H9 (cell line): ENCODE data around the gene PRDM11. TPM values are rescaled to one million over a fixed set of nuclear protein-coding genes. Genes with fewer than 3 reads are reported as not detected.

ENCODE experiments used
- DNase-seq: peaks from one replicate; pipeline ENCODE4 v3.0.0-alpha.2; 2017
- H2AFZ ChIP-seq: one replicate; pipeline ENCODE4 v1.6.1; 2013; ENCODE audit warnings: mild to moderate bottlenecking, low read length, control low read depth, moderate library complexity
- H2AK5ac ChIP-seq: 2 replicates; pipeline ENCODE4 v1.6.1; 2013; ENCODE audit warnings: low read length, control low read depth, mixed read lengths; ENCODE audit not compliant: insufficient read length
- H2BK120ac ChIP-seq: one replicate; pipeline ENCODE4 v1.6.1; 2013; ENCODE audit warnings: low read depth, mild to moderate bottlenecking, low read length, control low read depth, inconsistent platforms; ENCODE audit not compliant: poor library complexity, severe bottlenecking
- H2BK12ac ChIP-seq: 2 replicates; pipeline ENCODE4 v1.6.1; 2013; ENCODE audit warnings: low read length, control low read depth, mixed read lengths, low read depth; ENCODE audit not compliant: insufficient read length
- H2BK15ac ChIP-seq: 2 replicates; pipeline ENCODE4 v1.6.1; 2013; ENCODE audit warnings: low read depth, low read length, control low read depth
- H2BK20ac ChIP-seq: one replicate; pipeline ENCODE4 v1.6.1; 2013; ENCODE audit warnings: low read depth, mild to moderate bottlenecking, low read length, control low read depth, inconsistent platforms; ENCODE audit not compliant: poor library complexity, severe bottlenecking
- H2BK5ac ChIP-seq: 2 replicates; pipeline ENCODE4 v1.6.1; 2013; ENCODE audit warnings: low read length, control low read depth, mixed read lengths; ENCODE audit not compliant: insufficient read length
- H3K14ac ChIP-seq: 2 replicates; pipeline ENCODE4 v1.6.1; 2013; ENCODE audit warnings: low read length, control low read depth; ENCODE audit not compliant: insufficient read depth
- H3K18ac ChIP-seq: 2 replicates; pipeline ENCODE4 v1.6.1; 2013; ENCODE audit warnings: low read depth, mild to moderate bottlenecking, mixed read lengths, low read length, control low read depth; ENCODE audit not compliant: insufficient read length
- H3K23ac ChIP-seq: 2 replicates; pipeline ENCODE4 v1.6.1; 2013; ENCODE audit warnings: low read length, control low read depth, mixed read lengths, low read depth; ENCODE audit not compliant: insufficient read length
- H3K23me2 ChIP-seq: 2 replicates; pipeline ENCODE4 v1.6.1; 2013; ENCODE audit warnings: low read depth, mild to moderate bottlenecking, mixed read lengths, low read length, control low read depth; ENCODE audit not compliant: insufficient read length, poor library complexity, severe bottlenecking
- H3K27ac ChIP-seq: 2 replicates; pipeline ENCODE4 v1.5.1; 2013; ENCODE audit warnings: low read length, control low read depth, mixed read lengths, low read depth; ENCODE audit not compliant: insufficient read length
- H3K27me3 ChIP-seq: 2 replicates; pipeline ENCODE4 v1.6.1; 2013; ENCODE audit warnings: low read length, control low read depth, inconsistent platforms; ENCODE audit not compliant: insufficient read depth
- H3K4ac ChIP-seq: 2 replicates; pipeline ENCODE4 v1.6.1; 2013; ENCODE audit warnings: low read depth, mild to moderate bottlenecking, control low read depth, inconsistent platforms, low read length, moderate library complexity
- H3K4me1 ChIP-seq: 2 replicates; pipeline ENCODE4 v1.6.1; 2013; ENCODE audit warnings: low read length, control low read depth, inconsistent platforms; ENCODE audit not compliant: insufficient read depth
- H3K4me2 ChIP-seq: 2 replicates; pipeline ENCODE4 v1.6.1; 2013; ENCODE audit warnings: low read length, control low read depth, mixed read lengths; ENCODE audit not compliant: insufficient read length, insufficient read depth
- H3K56ac ChIP-seq: 2 replicates; pipeline ENCODE4 v1.6.1; 2013; ENCODE audit warnings: low read depth, mild to moderate bottlenecking, mixed read lengths, low read length, control low read depth; ENCODE audit not compliant: insufficient read length
- H3K79me1 ChIP-seq: 2 replicates; pipeline ENCODE4 v1.6.1; 2013; ENCODE audit warnings: low read depth, mild to moderate bottlenecking, moderate library complexity, low read length, control low read depth, inconsistent platforms; ENCODE audit not compliant: insufficient read depth, poor library complexity, severe bottlenecking
- H3K79me2 ChIP-seq: 2 replicates; pipeline ENCODE4 v1.6.1; 2013; ENCODE audit warnings: low read length, control low read depth, inconsistent platforms; ENCODE audit not compliant: insufficient read depth
- H3K9ac ChIP-seq: 2 replicates; pipeline ENCODE4 v1.6.1; 2013; ENCODE audit warnings: low read length, control low read depth, mixed read lengths; ENCODE audit not compliant: insufficient read length; ENCODE audit errors: extremely low read depth
- H3K9me3 ChIP-seq: one replicate; pipeline ENCODE4 v1.6.1; 2013; ENCODE audit warnings: low read depth, low read length, inconsistent platforms; ENCODE audit not compliant: control insufficient read depth
- H3T11ph ChIP-seq: one replicate; pipeline ENCODE4 v1.6.1; 2013; ENCODE audit warnings: mild to moderate bottlenecking, low read length, control low read depth, inconsistent platforms
- H4K20me1 ChIP-seq: one replicate; pipeline ENCODE4 v1.6.1; 2013; ENCODE audit not compliant: control insufficient read depth, insufficient read length, insufficient read depth
- H4K5ac ChIP-seq: 2 replicates; pipeline ENCODE4 v1.6.1; 2013; ENCODE audit warnings: low read depth, mild to moderate bottlenecking, mixed read lengths, low read length, control low read depth; ENCODE audit not compliant: insufficient read length
- H4K8ac ChIP-seq: replicated peaks from 2 replicates; pipeline ENCODE4 v1.6.1; 2013; ENCODE audit warnings: low read length, control low read depth, mixed read lengths, low read depth; ENCODE audit not compliant: insufficient read length
- H4K91ac ChIP-seq: 2 replicates; pipeline ENCODE4 v1.6.1; 2013; ENCODE audit warnings: low read depth, mild to moderate bottlenecking, moderate library complexity, mixed read lengths, low read length, control low read depth; ENCODE audit not compliant: insufficient read length
- H3K27ac Mint-ChIP-seq, 3 experiments: 2 replicates in 2 of 3; 3 replicates in 1 of 3; pipeline ENCODE4 v1.8.0; 2020 to 2021; ENCODE audit warnings: mixed read lengths in 3 of 3, mild to moderate bottlenecking in 1 of 3, moderate library complexity in 1 of 3
- H3K27me3 Mint-ChIP-seq: 2 replicates; pipeline ENCODE4 v1.8.0; 2021; ENCODE audit warnings: low read depth, mild to moderate bottlenecking, moderate library complexity, mixed read lengths
- H3K36me3 Mint-ChIP-seq, 3 experiments: 2 replicates in 2 of 3; 3 replicates in 1 of 3; pipeline ENCODE4 v1.8.0; 2020 to 2021; ENCODE audit warnings: low read depth in 3 of 3, mixed read lengths in 3 of 3; ENCODE audit not compliant: insufficient read depth in 1 of 3
- H3K4me1 Mint-ChIP-seq, 2 experiments: 2 replicates each; pipeline ENCODE4 v1.8.0; 2020; ENCODE audit warnings: mixed read lengths in 2 of 2
- H3K4me3 Mint-ChIP-seq, 2 experiments: 2 replicates in 1 of 2; 3 replicates in 1 of 2; pipeline ENCODE4 v1.8.0; 2020 to 2021; ENCODE audit warnings: mild to moderate bottlenecking in 2 of 2, mixed read lengths in 2 of 2, moderate library complexity in 1 of 2
- H3K9me3 Mint-ChIP-seq, 2 experiments: 2 replicates in 1 of 2; 3 replicates in 1 of 2; pipeline ENCODE4 v1.8.0; 2020; ENCODE audit warnings: mild to moderate bottlenecking in 2 of 2, mixed read lengths in 2 of 2, moderate library complexity in 1 of 2
- WGBS: extraction: QIAGEN DNeasy Blood & Tissue Kit; methylation state at CpG from one replicate; pipeline ENCODE4 v1.1.7; 2013; ENCODE audit warnings: missing lambda C conversion rate, low lambda C conversion rate, mixed read lengths; ENCODE audit not compliant: insufficient read length; ENCODE audit errors: extremely low coverage; 5-methylcytosine and 5-hydroxymethylcytosine counted together
- total RNA-seq: library from RNA; stranded (reverse); gene quantifications from 2 replicates; pipeline ENCODE4 v1.2.1, GENCODE V29; 2021
- TF ChIP-seq, protein P1 (sequence below): fragments of 200-600 bp; sonication (generic); conservative IDR thresholded peaks from 3 replicates; pipeline ENCODE4 v1.8.0; 2021; ENCODE audit warnings: antibody characterized with exemption, mild to moderate bottlenecking

Gene PRDM11
- total RNA-seq, 1 experiment from 2014 or later = 11.5 TPM

DNA sequence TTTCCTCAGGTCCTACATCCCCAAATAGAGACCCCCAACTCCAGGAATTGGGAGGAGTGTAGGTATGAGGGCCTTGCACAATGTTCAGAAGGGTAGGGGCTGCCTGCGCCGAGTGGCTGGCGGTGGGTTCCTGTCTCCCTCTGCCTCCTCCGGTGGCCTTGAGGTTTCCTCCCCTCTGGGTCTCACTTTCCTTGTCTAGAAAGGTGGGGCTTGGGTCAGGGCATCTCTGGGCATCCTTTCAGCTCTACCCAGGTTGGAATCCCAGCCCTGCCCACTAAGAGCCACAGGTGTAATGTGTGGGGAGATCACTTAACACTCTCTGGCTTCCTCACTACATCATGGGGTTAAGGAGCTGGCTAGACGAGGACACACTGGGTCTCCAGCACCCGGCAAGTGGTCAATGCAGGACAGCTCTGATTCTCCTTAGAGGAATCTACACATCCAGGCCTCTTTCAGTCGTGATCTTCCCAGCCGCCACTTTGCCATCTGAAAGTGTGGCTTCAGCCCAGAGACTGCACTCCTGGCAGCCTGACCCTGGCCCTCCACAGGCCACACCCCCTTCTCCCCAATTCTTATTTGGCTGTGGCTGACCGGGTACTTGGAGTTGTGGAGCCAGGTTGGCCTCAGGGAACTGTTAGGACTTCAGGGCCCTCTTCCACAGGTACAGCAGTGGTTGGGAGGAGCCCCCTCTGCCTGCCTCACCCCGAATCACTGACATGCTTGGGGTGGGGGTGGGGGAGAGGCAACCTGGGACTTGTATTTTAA lies 22.1 kb downstream of the PRDM11 start:
- H3K18ac ChIP-seq = no peak overlapping the region
- peak overlapping the region in 1 of 3 experiments; percentile 76; a peak in 1 of 7 replicates for H3K27ac Mint-ChIP-seq
- H2BK12ac ChIP-seq = no peak overlapping the region
- no CpG with 5 or more reads among the region's 10 CpGs for WGBS
- H4K8ac ChIP-seq = no peak overlapping the region
- no peak overlapping the region for H3K9ac ChIP-seq
- no peaks in the 10 kb centered on the region for H3K36me3 Mint-ChIP-seq
- no peaks in the 10 kb centered on the region for H3K4me1 ChIP-seq
- H4K5ac ChIP-seq = no peak overlapping the region
- H3K27me3 Mint-ChIP-seq = no peaks in the 10 kb centered on the region; the same call in 1 of the 2 replicates
- TF ChIP-seq, protein P1, sequence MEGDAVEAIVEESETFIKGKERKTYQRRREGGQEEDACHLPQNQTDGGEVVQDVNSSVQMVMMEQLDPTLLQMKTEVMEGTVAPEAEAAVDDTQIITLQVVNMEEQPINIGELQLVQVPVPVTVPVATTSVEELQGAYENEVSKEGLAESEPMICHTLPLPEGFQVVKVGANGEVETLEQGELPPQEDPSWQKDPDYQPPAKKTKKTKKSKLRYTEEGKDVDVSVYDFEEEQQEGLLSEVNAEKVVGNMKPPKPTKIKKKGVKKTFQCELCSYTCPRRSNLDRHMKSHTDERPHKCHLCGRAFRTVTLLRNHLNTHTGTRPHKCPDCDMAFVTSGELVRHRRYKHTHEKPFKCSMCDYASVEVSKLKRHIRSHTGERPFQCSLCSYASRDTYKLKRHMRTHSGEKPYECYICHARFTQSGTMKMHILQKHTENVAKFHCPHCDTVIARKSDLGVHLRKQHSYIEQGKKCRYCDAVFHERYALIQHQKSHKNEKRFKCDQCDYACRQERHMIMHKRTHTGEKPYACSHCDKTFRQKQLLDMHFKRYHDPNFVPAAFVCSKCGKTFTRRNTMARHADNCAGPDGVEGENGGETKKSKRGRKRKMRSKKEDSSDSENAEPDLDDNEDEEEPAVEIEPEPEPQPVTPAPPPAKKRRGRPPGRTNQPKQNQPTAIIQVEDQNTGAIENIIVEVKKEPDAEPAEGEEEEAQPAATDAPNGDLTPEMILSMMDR = no peak
- H3K4me1 Mint-ChIP-seq = peaks cover 5 to 8% of the 10 kb centered on the region in 2 experiments; a peak in 3 of 4 replicates
- DNase-seq = no peak
- H3K27ac ChIP-seq = no peak overlapping the region
- no peaks in the 10 kb centered on the region for H3K9me3 ChIP-seq
- no peak overlapping the region for H3K4me2 ChIP-seq
- no peaks in the 10 kb centered on the region for H3K23me2 ChIP-seq
- no peak overlapping the region for H2AK5ac ChIP-seq
- no peak overlapping the region for H2BK15ac ChIP-seq
- no peak overlapping the region for H2BK5ac ChIP-seq
- H2BK120ac ChIP-seq = no peak overlapping the region
- H3K4me3 Mint-ChIP-seq = no peak overlapping the region
- H3K79me2 ChIP-seq = no peaks in the 10 kb centered on the region
- no peaks in the 10 kb centered on the region for H4K20me1 ChIP-seq
- H3K56ac ChIP-seq = no peak overlapping the region
- H3T11ph ChIP-seq = no peak overlapping the region
- no peak overlapping the region for H3K4ac ChIP-seq
- no peaks in the 10 kb centered on the region for H3K79me1 ChIP-seq
- no peak overlapping the region for H2BK20ac ChIP-seq
- H4K91ac ChIP-seq = no peak overlapping the region
- no peak overlapping the region for H3K14ac ChIP-seq
- H3K27me3 ChIP-seq = no peaks in the 10 kb centered on the region
- H3K9me3 Mint-ChIP-seq = no peaks in the 10 kb centered on the region
- H2AFZ ChIP-seq = no peak overlapping the region
- H3K23ac ChIP-seq = no peak overlapping the region
